ENCODE results near the gene TMED1.
"Not testable (repeated sequence)": the region's sequence is repeated elsewhere in the genome, so short reads cannot be mapped to it uniquely, and the experiment has no call there.

The TMED1 gene

GRCh38 chr19:10846500-10847202 lies 10.6 kb upstream of the TMED1 start:
- H3K4me1 ChIP-seq: no peaks in the 10 kb centered on the region
- no peak for TF ChIP-seq CTCF (IDR thresholded peaks at IDR 0.05; ENCODE audit: low read depth, low read length)
- DNase-seq: no peak
- H3K9me3 ChIP-seq: no peaks in the 10 kb centered on the region; the same call in 1 of the 2 replicates
- no peaks in the 10 kb centered on the region for H3K27me3 ChIP-seq
- no peaks in the 10 kb centered on the region for H3K36me3 ChIP-seq
- H3K4me3 ChIP-seq (ENCODE audit: low read depth, low read length): no peak overlapping the region

- peak; percentile 16; the same call in 1 of the 2 replicates for TF ChIP-seq CTCF (IDR thresholded peaks at IDR 0.05; ENCODE audit: low read depth, low read length)
- Histone ChIP-seq H3K4me1 (no peaks in the 10 kb centered on the region), H3K9me3 (no peaks in the 10 kb centered on the region; the same call in 1 of the 2 replicates), H3K36me3 (no peaks in the 10 kb centered on the region), H3K4me3 (ENCODE audit: low read depth, low read length) (no peak overlapping the region), H3K27me3 (no peaks in the 10 kb centered on the region)
- no peak for DNase-seq
Observed at GRCh38 chr19:10842788-10843187, 6.8 kb upstream of the TMED1 start.

- H3K4me1 ChIP-seq: peaks cover 3% of the 10 kb centered on the region
- TF ChIP-seq CTCF (IDR thresholded peaks at IDR 0.05; ENCODE audit: low read depth, low read length): no peak
- H3K9me3 ChIP-seq: peaks cover 2% of the 10 kb centered on the region; the same call in 1 of the 2 replicates
- no peaks in the 10 kb centered on the region for H3K27me3 ChIP-seq
- DNase-seq: no peak
- H3K36me3 ChIP-seq: peaks cover 10% of the 10 kb centered on the region
- no peak overlapping the region for H3K4me3 ChIP-seq (ENCODE audit: low read depth, low read length)
Observed at GRCh38 chr19:10839114-10840050, 3.4 kb upstream of the TMED1 start.

- Histone ChIP-seq H3K36me3 (peaks cover 17% of the 10 kb centered on the region), H3K27me3 (no peaks in the 10 kb centered on the region), H3K9me3 (peaks cover 2% of the 10 kb centered on the region; the same call in 1 of the 2 replicates), H3K4me1 (peaks cover 3% of the 10 kb centered on the region), H3K4me3 (ENCODE audit: low read depth, low read length) (no peak overlapping the region)
- no peak for DNase-seq
- no peak for TF ChIP-seq CTCF (IDR thresholded peaks at IDR 0.05; ENCODE audit: low read depth, low read length)
Observed at GRCh38 chr19:10838377-10838776, 2.4 kb upstream of the TMED1 start.

- peaks cover 25% of the 10 kb centered on the region for H3K36me3 ChIP-seq
- H3K4me1 ChIP-seq; H3K27me3 ChIP-seq; H3K9me3 ChIP-seq; H3K4me3 ChIP-seq (ENCODE audit: low read depth, low read length); DNase-seq: not testable (repeated sequence)
Observed at GRCh38 chr19:10837649-10838048, 1.6 kb upstream of the TMED1 start.

- Histone ChIP-seq H3K36me3 (peaks cover 31% of the 10 kb centered on the region), H3K4me3 (ENCODE audit: low read depth, low read length) (peak overlapping the region; percentile 76), H3K9me3 (peaks cover 2% of the 10 kb centered on the region; the same call in 1 of the 2 replicates), H3K4me1 (peaks cover 3% of the 10 kb centered on the region), H3K27me3 (no peaks in the 10 kb centered on the region)
- peak; percentile 78 for DNase-seq
- no peak for TF ChIP-seq CTCF (IDR thresholded peaks at IDR 0.05; ENCODE audit: low read depth, low read length)
Observed at GRCh38 chr19:10836479-10837330, 693 bp upstream of the TMED1 start.
